ENCODE measurements around the gene MYL2. TPM values are rescaled to one million over a fixed set of nuclear protein-coding genes. Genes with fewer than 3 reads are reported as not detected.

The MYL2 gene
- total and polyA plus RNA-seq, 4 donors = 0.22 TPM; not detected in 3

DNA sequence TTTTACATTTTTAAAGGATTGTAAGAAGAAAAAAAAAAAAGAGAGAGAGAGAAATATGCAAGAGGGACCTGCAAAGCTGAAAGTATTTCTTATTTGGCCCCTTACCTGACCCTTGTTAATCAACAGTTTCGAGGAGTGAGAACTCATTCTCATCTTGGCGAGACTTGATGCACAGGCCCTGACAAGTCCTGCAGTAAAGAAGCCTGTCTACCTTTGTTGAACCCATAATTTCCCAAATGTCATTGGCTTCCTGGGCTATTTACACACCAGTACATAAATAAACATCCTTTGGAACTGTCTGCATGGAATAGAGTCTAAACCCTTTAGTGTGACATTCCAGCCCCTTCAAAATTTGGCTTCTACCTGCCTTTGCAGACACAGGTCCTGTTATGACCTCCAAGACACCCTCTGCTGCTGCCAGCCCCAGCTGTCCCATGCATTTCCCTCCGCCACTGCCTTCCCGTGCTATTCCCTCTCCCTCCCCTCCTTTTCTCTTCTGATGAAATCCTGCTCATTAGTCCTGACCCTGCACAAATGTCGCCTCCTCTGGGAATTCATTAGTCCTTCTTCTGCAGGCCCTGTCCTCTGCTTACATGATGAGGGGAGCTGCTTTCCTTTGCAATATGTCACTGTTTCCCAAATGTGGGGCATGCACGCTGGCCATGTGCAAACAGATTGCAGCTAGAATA, 35.1 kb downstream of the MYL2 start:
- 82% methylated on average over 6 of the region's 6 CpGs for WGBS
- no peaks in the 10 kb centered on the region for H3K4me1 ChIP-seq (ENCODE audit: control insufficient read depth in 4 of 4, insufficient read depth in 4 of 4, low read length in 3 of 4)
- no peak for TF ChIP-seq NR2F2 (IDR thresholded peaks at IDR 0.05)
- no peaks in the 10 kb centered on the region for H3K27me3 ChIP-seq (ENCODE audit: control insufficient read depth in 4 of 4, insufficient read depth in 4 of 4, low read length in 3 of 4)
- H3K36me3 ChIP-seq (ENCODE audit: control insufficient read depth in 4 of 4, insufficient read depth in 3 of 4, low read depth in 1 of 4, low read length in 3 of 4) = no peaks in the 10 kb centered on the region
- no peaks in the 10 kb centered on the region for H3K9me3 ChIP-seq (ENCODE audit: control insufficient read depth in 4 of 4, low read length in 3 of 4)
- no peak overlapping the region for H3K27ac ChIP-seq (ENCODE audit: low read depth in 1 of 2, low read length in 2 of 2)
- no peak overlapping the region for H3K9ac ChIP-seq (ENCODE audit: low read depth in 1 of 2, low read length in 2 of 2)
- no peak overlapping the region for H3K4me3 ChIP-seq (ENCODE audit: low read depth in 1 of 3, low read length in 3 of 3)
- DNase-seq (ENCODE audit: low spot score) = no peak

DNA sequence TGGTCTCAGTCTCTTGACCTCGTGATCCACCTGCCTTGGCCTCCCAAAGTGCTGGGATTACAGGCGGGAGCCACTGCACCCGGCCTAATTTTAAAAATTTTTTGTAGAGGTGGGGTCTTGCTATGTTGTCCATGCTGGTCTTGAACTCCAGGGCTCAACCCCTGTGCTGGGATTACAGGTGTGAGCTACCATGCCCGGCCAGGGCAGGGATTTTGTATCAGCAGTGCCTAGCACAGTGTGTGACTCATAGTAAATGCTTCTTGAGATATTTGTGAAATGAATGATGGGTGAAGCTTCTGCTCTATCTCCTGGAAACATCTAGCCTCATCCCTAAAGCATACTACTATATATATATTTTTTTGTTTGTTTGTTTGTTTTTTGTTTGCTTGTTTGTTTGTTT, 37.1 kb downstream of the MYL2 start:
- DNase-seq (ENCODE audit: low spot score) = no peak
- Histone ChIP-seq H3K36me3 (ENCODE audit: control insufficient read depth in 4 of 4, insufficient read depth in 3 of 4, low read depth in 1 of 4, low read length in 3 of 4) (no peaks in the 10 kb centered on the region), H3K9me3 (ENCODE audit: control insufficient read depth in 4 of 4, low read length in 3 of 4) (no peaks in the 10 kb centered on the region), H3K4me3 (ENCODE audit: low read depth in 1 of 3, low read length in 3 of 3) (no peak overlapping the region), H3K4me1 (ENCODE audit: control insufficient read depth in 4 of 4, insufficient read depth in 4 of 4, low read length in 3 of 4) (no peaks in the 10 kb centered on the region), H3K9ac (ENCODE audit: low read depth in 1 of 2, low read length in 2 of 2) (no peak overlapping the region), H3K27me3 (ENCODE audit: control insufficient read depth in 4 of 4, insufficient read depth in 4 of 4, low read length in 3 of 4) (no peaks in the 10 kb centered on the region), H3K27ac (ENCODE audit: low read depth in 1 of 2, low read length in 2 of 2) (no peak overlapping the region)
- no peak for TF ChIP-seq SP1 (IDR thresholded peaks at IDR 0.05)
- TF ChIP-seq, protein P1, sequence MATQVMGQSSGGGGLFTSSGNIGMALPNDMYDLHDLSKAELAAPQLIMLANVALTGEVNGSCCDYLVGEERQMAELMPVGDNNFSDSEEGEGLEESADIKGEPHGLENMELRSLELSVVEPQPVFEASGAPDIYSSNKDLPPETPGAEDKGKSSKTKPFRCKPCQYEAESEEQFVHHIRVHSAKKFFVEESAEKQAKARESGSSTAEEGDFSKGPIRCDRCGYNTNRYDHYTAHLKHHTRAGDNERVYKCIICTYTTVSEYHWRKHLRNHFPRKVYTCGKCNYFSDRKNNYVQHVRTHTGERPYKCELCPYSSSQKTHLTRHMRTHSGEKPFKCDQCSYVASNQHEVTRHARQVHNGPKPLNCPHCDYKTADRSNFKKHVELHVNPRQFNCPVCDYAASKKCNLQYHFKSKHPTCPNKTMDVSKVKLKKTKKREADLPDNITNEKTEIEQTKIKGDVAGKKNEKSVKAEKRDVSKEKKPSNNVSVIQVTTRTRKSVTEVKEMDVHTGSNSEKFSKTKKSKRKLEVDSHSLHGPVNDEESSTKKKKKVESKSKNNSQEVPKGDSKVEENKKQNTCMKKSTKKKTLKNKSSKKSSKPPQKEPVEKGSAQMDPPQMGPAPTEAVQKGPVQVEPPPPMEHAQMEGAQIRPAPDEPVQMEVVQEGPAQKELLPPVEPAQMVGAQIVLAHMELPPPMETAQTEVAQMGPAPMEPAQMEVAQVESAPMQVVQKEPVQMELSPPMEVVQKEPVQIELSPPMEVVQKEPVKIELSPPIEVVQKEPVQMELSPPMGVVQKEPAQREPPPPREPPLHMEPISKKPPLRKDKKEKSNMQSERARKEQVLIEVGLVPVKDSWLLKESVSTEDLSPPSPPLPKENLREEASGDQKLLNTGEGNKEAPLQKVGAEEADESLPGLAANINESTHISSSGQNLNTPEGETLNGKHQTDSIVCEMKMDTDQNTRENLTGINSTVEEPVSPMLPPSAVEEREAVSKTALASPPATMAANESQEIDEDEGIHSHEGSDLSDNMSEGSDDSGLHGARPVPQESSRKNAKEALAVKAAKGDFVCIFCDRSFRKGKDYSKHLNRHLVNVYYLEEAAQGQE (IDR thresholded peaks at IDR 0.05) = no peak
- no peak for TF ChIP-seq TAF1 (conservative IDR thresholded peaks at IDR 0.05)
- TF ChIP-seq EGR1 (IDR thresholded peaks at IDR 0.05; ENCODE audit: low read depth in 2 of 2) = no peak
- TF ChIP-seq, protein P2, sequence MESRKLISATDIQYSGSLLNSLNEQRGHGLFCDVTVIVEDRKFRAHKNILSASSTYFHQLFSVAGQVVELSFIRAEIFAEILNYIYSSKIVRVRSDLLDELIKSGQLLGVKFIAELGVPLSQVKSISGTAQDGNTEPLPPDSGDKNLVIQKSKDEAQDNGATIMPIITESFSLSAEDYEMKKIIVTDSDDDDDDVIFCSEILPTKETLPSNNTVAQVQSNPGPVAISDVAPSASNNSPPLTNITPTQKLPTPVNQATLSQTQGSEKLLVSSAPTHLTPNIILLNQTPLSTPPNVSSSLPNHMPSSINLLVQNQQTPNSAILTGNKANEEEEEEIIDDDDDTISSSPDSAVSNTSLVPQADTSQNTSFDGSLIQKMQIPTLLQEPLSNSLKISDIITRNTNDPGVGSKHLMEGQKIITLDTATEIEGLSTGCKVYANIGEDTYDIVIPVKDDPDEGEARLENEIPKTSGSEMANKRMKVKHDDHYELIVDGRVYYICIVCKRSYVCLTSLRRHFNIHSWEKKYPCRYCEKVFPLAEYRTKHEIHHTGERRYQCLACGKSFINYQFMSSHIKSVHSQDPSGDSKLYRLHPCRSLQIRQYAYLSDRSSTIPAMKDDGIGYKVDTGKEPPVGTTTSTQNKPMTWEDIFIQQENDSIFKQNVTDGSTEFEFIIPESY (IDR thresholded peaks at IDR 0.05) = no peak
- no peak for TF ChIP-seq HNF4A (conservative IDR thresholded peaks at IDR 0.05)
- TF ChIP-seq, protein P3, sequence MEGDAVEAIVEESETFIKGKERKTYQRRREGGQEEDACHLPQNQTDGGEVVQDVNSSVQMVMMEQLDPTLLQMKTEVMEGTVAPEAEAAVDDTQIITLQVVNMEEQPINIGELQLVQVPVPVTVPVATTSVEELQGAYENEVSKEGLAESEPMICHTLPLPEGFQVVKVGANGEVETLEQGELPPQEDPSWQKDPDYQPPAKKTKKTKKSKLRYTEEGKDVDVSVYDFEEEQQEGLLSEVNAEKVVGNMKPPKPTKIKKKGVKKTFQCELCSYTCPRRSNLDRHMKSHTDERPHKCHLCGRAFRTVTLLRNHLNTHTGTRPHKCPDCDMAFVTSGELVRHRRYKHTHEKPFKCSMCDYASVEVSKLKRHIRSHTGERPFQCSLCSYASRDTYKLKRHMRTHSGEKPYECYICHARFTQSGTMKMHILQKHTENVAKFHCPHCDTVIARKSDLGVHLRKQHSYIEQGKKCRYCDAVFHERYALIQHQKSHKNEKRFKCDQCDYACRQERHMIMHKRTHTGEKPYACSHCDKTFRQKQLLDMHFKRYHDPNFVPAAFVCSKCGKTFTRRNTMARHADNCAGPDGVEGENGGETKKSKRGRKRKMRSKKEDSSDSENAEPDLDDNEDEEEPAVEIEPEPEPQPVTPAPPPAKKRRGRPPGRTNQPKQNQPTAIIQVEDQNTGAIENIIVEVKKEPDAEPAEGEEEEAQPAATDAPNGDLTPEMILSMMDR (IDR thresholded peaks at IDR 0.05; ENCODE audit: low read depth, low read length, missing input control) = no peak
- no peak for TF ChIP-seq YY1 (IDR thresholded peaks at IDR 0.05)
- TF ChIP-seq, protein P4, sequence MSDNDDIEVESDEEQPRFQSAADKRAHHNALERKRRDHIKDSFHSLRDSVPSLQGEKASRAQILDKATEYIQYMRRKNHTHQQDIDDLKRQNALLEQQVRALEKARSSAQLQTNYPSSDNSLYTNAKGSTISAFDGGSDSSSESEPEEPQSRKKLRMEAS (IDR thresholded peaks at IDR 0.05) = no peak
- TF ChIP-seq NR2F2 (IDR thresholded peaks at IDR 0.05) = no peak
- no peak for TF ChIP-seq RXRA (IDR thresholded peaks at IDR 0.05)
- TF ChIP-seq HNF4G (IDR thresholded peaks at IDR 0.05) = no peak
- TF ChIP-seq FOXA1 (IDR thresholded peaks at IDR 0.05) = no peak
- TF ChIP-seq, protein P5, sequence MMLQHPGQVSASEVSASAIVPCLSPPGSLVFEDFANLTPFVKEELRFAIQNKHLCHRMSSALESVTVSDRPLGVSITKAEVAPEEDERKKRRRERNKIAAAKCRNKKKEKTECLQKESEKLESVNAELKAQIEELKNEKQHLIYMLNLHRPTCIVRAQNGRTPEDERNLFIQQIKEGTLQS (IDR thresholded peaks at IDR 0.05) = no peak
- WGBS = 90% methylated on average over 4 of the region's 4 CpGs
